IMR-90 (cell line): ENCODE results near the gene LIMK2. TPM values are rescaled to one million over a fixed set of nuclear protein-coding genes. Genes with fewer than 3 reads are reported as not detected.

Experiments
- ATAC-seq: fragments of 200-7000 bp; cut with Tn5 transposase; 2 replicates; pipeline ENCODE4 v1.9.1; 2020; ENCODE audit warnings: low read depth, mild to moderate bottlenecking, moderate library complexity
- BruUV-seq: library from RNA; stranded (reverse); fragments of 400-500 nt; replicated peaks from 2 replicates; lab custom pipeline; 2021; lab: Mats Ljungman, UMichigan
- CTCF ChIA-PET: fragments of 300-600 bp; formaldehyde crosslinking; extraction: SDS; loops from one replicate; lab custom pipeline; 2021; ENCODE audit warnings: antibody characterized with exemption; lab: Yijun Ruan, JAX
- POLR2A ChIA-PET: fragments of 300-600 bp; sonication (Branson Sonifier 250); formaldehyde crosslinking; loops from one replicate; lab custom pipeline; 2022; ENCODE audit warnings: antibody characterized with exemption; ENCODE audit not compliant: unreplicated experiment; lab: Charles Lee
- DNase-seq: peaks from one replicate; pipeline ENCODE4 v3.0.0; 2013
- H2AFZ ChIP-seq: replicated peaks from 2 replicates; pipeline ENCODE3; 2013; ENCODE audit warnings: low read length, mild to moderate bottlenecking; ENCODE audit not compliant: poor library complexity
- H2AK5ac ChIP-seq: 2 replicates; pipeline ENCODE4 v1.6.1; 2013; ENCODE audit warnings: low read depth, low read length, inconsistent platforms
- H2AK9ac ChIP-seq: replicated peaks from 2 replicates; pipeline ENCODE3; 2013; ENCODE audit warnings: mild to moderate bottlenecking, low read depth, low read length, moderate library complexity; ENCODE audit not compliant: poor library complexity
- H2BK120ac ChIP-seq: 2 replicates; pipeline ENCODE4 v1.6.1; 2013; ENCODE audit warnings: low read depth, low read length, inconsistent platforms
- H2BK15ac ChIP-seq: 3 replicates; pipeline ENCODE4 v1.6.1; 2013; ENCODE audit warnings: low read depth, low read length, inconsistent platforms
- H2BK20ac ChIP-seq: 2 replicates; pipeline ENCODE4 v1.6.1; 2013; ENCODE audit warnings: low read depth, mild to moderate bottlenecking, inconsistent platforms, low read length, moderate library complexity
- H2BK5ac ChIP-seq: 2 replicates; pipeline ENCODE4 v1.6.1; 2013; ENCODE audit warnings: mild to moderate bottlenecking, low read depth, low read length, inconsistent platforms; ENCODE audit not compliant: poor library complexity, severe bottlenecking
- H3K14ac ChIP-seq: replicated peaks from 2 replicates; pipeline ENCODE4 v1.6.1; 2013; ENCODE audit warnings: low read depth, low read length, inconsistent platforms
- H3K18ac ChIP-seq: 2 replicates; pipeline ENCODE4 v1.6.1; 2013; ENCODE audit warnings: low read depth, low read length, control low read depth
- H3K23ac ChIP-seq: 2 replicates; pipeline ENCODE4 v1.6.1; 2013; ENCODE audit warnings: low read depth, low read length, inconsistent platforms
- H3K27ac ChIP-seq: 2 replicates; pipeline ENCODE4 v1.5.1; 2013; ENCODE audit warnings: mild to moderate bottlenecking, control low read depth, low read length; ENCODE audit not compliant: insufficient read depth
- H3K27me3 ChIP-seq: 2 replicates; pipeline ENCODE4 v1.6.1; 2013; ENCODE audit warnings: low read length; ENCODE audit not compliant: control insufficient read depth, insufficient read depth
- H3K36me3 ChIP-seq: 2 replicates; pipeline ENCODE4 v1.6.1; 2013; ENCODE audit warnings: low read length, mixed read lengths; ENCODE audit not compliant: control insufficient read depth, insufficient read depth
- H3K4ac ChIP-seq: 2 replicates; pipeline ENCODE4 v1.6.1; 2013; ENCODE audit warnings: low read depth, low read length, inconsistent platforms
- H3K4me1 ChIP-seq: 2 replicates; pipeline ENCODE4 v1.6.1; 2013; ENCODE audit warnings: low read length, mixed read lengths; ENCODE audit not compliant: control insufficient read depth, insufficient read depth
- H3K4me2 ChIP-seq: 2 replicates; pipeline ENCODE4 v1.6.1; 2013; ENCODE audit warnings: low read depth, mild to moderate bottlenecking, control low read depth, low read length, moderate library complexity
- H3K4me3 ChIP-seq: 2 replicates; pipeline ENCODE4 v1.5.1; 2013; ENCODE audit warnings: low read depth, mild to moderate bottlenecking, control low read depth, low read length, moderate library complexity; ENCODE audit not compliant: insufficient read depth
- H3K56ac ChIP-seq: 2 replicates; pipeline ENCODE4 v1.6.1; 2013; ENCODE audit warnings: low read length, inconsistent platforms; ENCODE audit not compliant: insufficient read depth; ENCODE audit errors: extremely low read depth
- H3K79me1 ChIP-seq, 2 experiments: 2 replicates each; pipeline ENCODE4 v1.6.1; 2013; ENCODE audit warnings: low read length in 2 of 2, inconsistent platforms in 1 of 2, low read depth in 1 of 2
- H3K9ac ChIP-seq: 2 replicates; pipeline ENCODE4 v1.6.1; 2013; ENCODE audit warnings: low read depth, low read length, control low read depth
- H3K9me1 ChIP-seq: 2 replicates; pipeline ENCODE4 v1.6.1; 2013; ENCODE audit warnings: low read length, inconsistent platforms; ENCODE audit not compliant: insufficient read depth
- H3K9me3 ChIP-seq: 2 replicates; pipeline ENCODE4 v1.6.1; 2013; ENCODE audit warnings: low read length; ENCODE audit not compliant: control insufficient read depth, insufficient read depth
- H4K20me1 ChIP-seq: 2 replicates; pipeline ENCODE4 v1.6.1; 2013; ENCODE audit warnings: low read length, inconsistent platforms; ENCODE audit not compliant: insufficient read depth
- H4K5ac ChIP-seq: 2 replicates; pipeline ENCODE4 v1.6.1; 2013; ENCODE audit warnings: mild to moderate bottlenecking, low read depth, low read length, control low read depth
- H4K8ac ChIP-seq, 2 experiments: 2 replicates each; pipeline ENCODE4 v1.6.1; 2013; ENCODE audit warnings: low read depth in 2 of 2, low read length in 2 of 2, control low read depth in 1 of 2, inconsistent platforms in 1 of 2
- H4K91ac ChIP-seq: 2 replicates; pipeline ENCODE4 v1.6.1; 2013; ENCODE audit warnings: low read depth, low read length, inconsistent platforms; ENCODE audit not compliant: insufficient read depth
- FOS ChIP-seq: fragments of 150-350 bp; IDR thresholded peaks from 2 replicates; pipeline ENCODE4 v1.6.1; 2016; ENCODE audit warnings: low read depth, low read length
- MAFK ChIP-seq: IDR thresholded peaks from 2 replicates; pipeline ENCODE4 v1.6.1; 2012; ENCODE audit warnings: low read depth, low read length, improper control_type of control experiment
- MAZ ChIP-seq: IDR thresholded peaks from 2 replicates; pipeline ENCODE4 v1.6.1; 2012; ENCODE audit warnings: low read depth, mild to moderate bottlenecking, low read length, improper control_type of control experiment, moderate library complexity, borderline replicate concordance
- MXI1 ChIP-seq: IDR thresholded peaks from 2 replicates; pipeline ENCODE4 v1.6.1; 2012; ENCODE audit warnings: low read depth, mild to moderate bottlenecking, low read length, moderate library complexity, borderline replicate concordance
- POLR2A ChIP-seq: IDR thresholded peaks from 2 replicates; pipeline ENCODE4 v1.6.1; 2012; ENCODE audit warnings: mild to moderate bottlenecking, low read depth, low read length
- SMC3 ChIP-seq: fragments of 150-350 bp; IDR thresholded peaks from 2 replicates; pipeline ENCODE4 v1.6.1; 2016; ENCODE audit warnings: low read depth, mild to moderate bottlenecking, antibody characterized with exemption, low read length, moderate library complexity
- WGBS, 2 experiments: methylation state at CpG; one replicate each; pipeline versions ENCODE4 v1.1.5 to v1.1.7; 2013; ENCODE audit warnings: missing lambda C conversion rate in 2 of 2; ENCODE audit not compliant: insufficient read length in 1 of 2; ENCODE audit errors: extremely low coverage in 2 of 2; 5-methylcytosine and 5-hydroxymethylcytosine counted together
- dilution Hi-C: fragments of 300-500 bp; cut with HindIII; formaldehyde crosslinking; loops from one replicate; pipeline ENCODE4 v1.14.3; 2018; ENCODE audit warnings: low sequenced_read_pairs; ENCODE audit not compliant: unreplicated experiment
- in situ Hi-C: fragments of 300-500 bp; cut with MboI; formaldehyde crosslinking; loops from 3 replicates; pipeline ENCODE4 v1.14.3; 2019; ENCODE audit warnings: low sequenced_read_pairs, inconsistent platforms, mixed read lengths
- intact Hi-C: fragments of 100-400 bp; cut with micrococcal nuclease; formaldehyde crosslinking; loops from 2 replicates; pipeline ENCODE4 v1.10.0; 2022
- polyA plus RNA-seq, 3 experiments: library from polyadenylated mRNA; depleted of rRNA; stranded (reverse); fragments of >200 nt; gene quantifications; 2 replicates each; pipeline ENCODE4 v1.2.3, GENCODE V29; 2012; ENCODE audit warnings: low replicate concordance in 1 of 3
- total RNA-seq: library from RNA; depleted of rRNA; stranded (reverse); fragments of >200 nt; gene quantifications from 2 replicates; pipeline ENCODE4 v1.2.3, GENCODE V29; 2012
- TF ChIP-seq, protein P1 (sequence below): fragments of 150-350 bp; IDR thresholded peaks from 2 replicates; pipeline ENCODE4 v1.6.1; 2016; ENCODE audit warnings: low read depth, mild to moderate bottlenecking, low read length, moderate library complexity, borderline replicate concordance
- TF ChIP-seq, protein P2 (sequence below): fragments of 150-350 bp; IDR thresholded peaks from 2 replicates; pipeline ENCODE4 v1.6.1; 2017; ENCODE audit warnings: mild to moderate bottlenecking, antibody characterized with exemption, low read length, low read depth

Gene LIMK2
- total and polyA plus RNA-seq, 2 of the 4 experiments (the other 2 are of a cell fraction) = 14.5 to 31.9 TPM

DNA sequence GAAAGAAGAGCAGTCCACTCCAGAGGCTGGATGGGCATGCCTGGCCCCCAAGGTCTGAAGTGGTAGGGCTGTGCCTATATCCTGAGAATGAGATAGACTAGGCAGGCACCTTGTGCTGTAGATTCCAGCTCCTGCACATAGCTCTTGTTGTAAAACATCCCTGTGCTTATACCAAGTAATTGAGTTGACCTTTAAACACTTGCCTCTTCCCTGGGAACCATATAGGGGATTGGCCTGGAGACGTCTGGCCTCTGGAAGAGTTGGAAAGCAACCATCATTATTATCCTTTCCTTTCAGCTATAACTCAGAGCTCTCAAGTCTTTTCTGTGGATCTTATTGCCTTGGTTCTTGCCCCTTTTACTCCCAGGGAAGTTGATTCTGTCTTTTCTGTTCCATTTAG is 15.1 kb downstream of the LIMK2 start:
- Histone ChIP-seq H3K23ac (no peak overlapping the region), H4K20me1 (no peaks in the 10 kb centered on the region), H3K9me1 (peaks cover 21% of the 10 kb centered on the region), H3K18ac (no peak overlapping the region), H3K27ac (no peak overlapping the region), H3K9me3 (no peaks in the 10 kb centered on the region), H3K79me1 (peaks cover 24 to 40% of the 10 kb centered on the region in 2 experiments), H2BK15ac (no peak overlapping the region), H3K4me2 (no peak overlapping the region), H2BK120ac (no peak overlapping the region), H2AK5ac (no peak overlapping the region), H3K27me3 (no peaks in the 10 kb centered on the region), H3K4ac (no peak overlapping the region), H2AFZ (no peak overlapping the region), H4K8ac (no peak overlapping the region), H2BK5ac (no peak overlapping the region), H3K56ac (no peak overlapping the region), H2BK20ac (no peak overlapping the region), H4K5ac (no peak overlapping the region), H3K4me3 (no peak overlapping the region), H3K14ac (no peak overlapping the region), H3K4me1 (peaks cover 15% of the 10 kb centered on the region), H2AK9ac (no peak overlapping the region), H4K91ac (no peak overlapping the region), H3K9ac (no peak overlapping the region), H3K36me3 (peaks cover 1% of the 10 kb centered on the region; the same call in 1 of the 2 replicates)
- DNase-seq (no peak), ATAC-seq (no peak)
- BruUV-seq = no TSS peak
- dilution Hi-C loops = no loop called here
- intact Hi-C loops = no loop called here
- ChIA-PET CTCF (interaction anchor here (0.6 kb wide), 1 partner anchor 10 kb away, joined by 10 read pairs; no protein-coding TSS in a partner anchor), POLR2A (no interaction called here)
- TF ChIP-seq, protein P1, sequence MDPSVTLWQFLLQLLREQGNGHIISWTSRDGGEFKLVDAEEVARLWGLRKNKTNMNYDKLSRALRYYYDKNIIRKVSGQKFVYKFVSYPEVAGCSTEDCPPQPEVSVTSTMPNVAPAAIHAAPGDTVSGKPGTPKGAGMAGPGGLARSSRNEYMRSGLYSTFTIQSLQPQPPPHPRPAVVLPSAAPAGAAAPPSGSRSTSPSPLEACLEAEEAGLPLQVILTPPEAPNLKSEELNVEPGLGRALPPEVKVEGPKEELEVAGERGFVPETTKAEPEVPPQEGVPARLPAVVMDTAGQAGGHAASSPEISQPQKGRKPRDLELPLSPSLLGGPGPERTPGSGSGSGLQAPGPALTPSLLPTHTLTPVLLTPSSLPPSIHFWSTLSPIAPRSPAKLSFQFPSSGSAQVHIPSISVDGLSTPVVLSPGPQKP = no peak
- TF ChIP-seq, protein P2, sequence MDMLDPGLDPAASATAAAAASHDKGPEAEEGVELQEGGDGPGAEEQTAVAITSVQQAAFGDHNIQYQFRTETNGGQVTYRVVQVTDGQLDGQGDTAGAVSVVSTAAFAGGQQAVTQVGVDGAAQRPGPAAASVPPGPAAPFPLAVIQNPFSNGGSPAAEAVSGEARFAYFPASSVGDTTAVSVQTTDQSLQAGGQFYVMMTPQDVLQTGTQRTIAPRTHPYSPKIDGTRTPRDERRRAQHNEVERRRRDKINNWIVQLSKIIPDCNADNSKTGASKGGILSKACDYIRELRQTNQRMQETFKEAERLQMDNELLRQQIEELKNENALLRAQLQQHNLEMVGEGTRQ = no peak
- TF ChIP-seq POLR2A = no peak
- no peak for TF ChIP-seq MAFK
- no peak for TF ChIP-seq FOS
- no peak for TF ChIP-seq SMC3
- no peak for TF ChIP-seq MXI1
- TF ChIP-seq MAZ = no peak
- in situ Hi-C loops = no loop called here
- no CpG with 5 or more reads among the region's 1 CpG for WGBS, 2 experiments
